ENCODE results near the gene RIPPLY3. TPM values are rescaled to one million over a fixed set of nuclear protein-coding genes. Genes with fewer than 3 reads are reported as not detected.
"Not testable (repeated sequence)": the region's sequence is repeated elsewhere in the genome, so short reads cannot be mapped to it uniquely, and the experiment has no call there.

The RIPPLY3 gene
- total RNA-seq, 1 experiment from 2014 or later = 0.40 TPM

DNA sequence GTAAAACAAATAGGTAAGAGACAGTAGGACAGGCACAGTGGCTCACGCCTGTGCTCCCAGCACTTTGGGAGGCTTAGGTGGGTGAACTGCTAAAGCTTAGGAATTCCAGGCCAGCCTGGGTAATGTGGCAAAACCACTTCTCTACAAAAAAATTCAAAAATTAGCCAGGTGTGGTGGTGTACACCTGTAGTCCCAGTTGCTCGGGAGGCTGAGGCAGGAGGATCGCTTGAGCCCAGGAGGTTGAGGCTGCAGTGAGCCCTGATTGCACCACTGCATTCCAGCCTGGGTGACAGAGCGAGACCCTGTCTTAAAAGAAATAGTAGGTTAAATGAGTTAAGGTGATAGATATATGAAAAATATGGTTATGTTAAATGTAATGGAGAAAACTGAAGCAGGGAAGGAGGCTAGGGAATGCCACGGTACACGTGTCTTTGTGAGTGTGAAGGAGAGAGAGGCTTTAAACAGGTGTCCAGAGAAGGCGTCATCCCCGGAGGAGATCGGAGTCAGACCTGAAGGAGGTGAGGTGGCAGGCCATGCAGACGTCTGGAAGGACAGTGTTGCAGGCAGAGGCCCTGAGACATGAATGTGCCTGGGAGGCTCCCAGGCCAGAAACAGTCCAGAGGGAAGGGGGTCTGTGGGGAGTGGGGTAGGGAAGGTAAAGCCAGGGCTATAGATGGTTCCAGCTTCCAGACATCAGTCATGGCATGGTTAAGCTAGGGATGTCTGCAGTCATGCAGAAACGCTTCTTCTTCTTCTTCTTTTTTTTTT, 7.2 kb upstream of the RIPPLY3 start:
- CTCF ChIA-PET = no interaction called here
- no TSS peak for BruUV-seq (replicated peaks)
- H3K9me3 Mint-ChIP-seq (ENCODE audit: low read depth, unreplicated experiment) = no peaks in the 10 kb centered on the region
- H3K4me1 Mint-ChIP-seq (ENCODE audit: low read depth, unreplicated experiment) = no peaks in the 10 kb centered on the region
- no peaks in the 10 kb centered on the region for H3K36me3 Mint-ChIP-seq (ENCODE audit: insufficient read depth, unreplicated experiment)
- DNase-seq = no peak
- intact Hi-C loops (cut with micrococcal nuclease; ENCODE audit: unreplicated experiment) = no loop called here
- H3K27me3 Mint-ChIP-seq (ENCODE audit: unreplicated experiment) = no peaks in the 10 kb centered on the region
- TF ChIP-seq CTCF (IDR thresholded peaks at IDR 0.05; ENCODE audit: unreplicated experiment) = no peak
- no peak overlapping the region for H3K27ac Mint-ChIP-seq (ENCODE audit: unreplicated experiment)
- no peak overlapping the region for H3K4me3 Mint-ChIP-seq (ENCODE audit: low read depth, unreplicated experiment)

DNA sequence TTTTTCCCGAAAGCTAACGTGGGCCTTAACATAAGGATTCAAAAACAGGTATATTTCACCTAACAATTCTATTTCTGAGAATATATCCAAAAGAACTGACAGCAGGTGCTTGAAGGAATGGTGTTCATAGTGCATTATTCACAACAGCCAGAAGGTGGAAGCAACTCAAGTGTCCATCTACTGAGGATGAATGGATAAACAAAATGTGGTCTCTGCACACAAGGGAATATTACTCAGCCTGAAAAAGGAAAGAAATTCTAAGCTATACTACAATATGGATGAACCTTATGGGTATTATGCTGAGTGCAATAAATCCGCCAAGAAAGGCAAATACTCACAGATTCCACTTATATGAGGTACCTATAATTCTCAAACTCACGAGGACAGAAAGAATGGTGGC, 6.1 kb upstream of the RIPPLY3 start:
- no peaks in the 10 kb centered on the region for H3K4me1 Mint-ChIP-seq (ENCODE audit: low read depth, unreplicated experiment)
- no peaks in the 10 kb centered on the region for H3K36me3 Mint-ChIP-seq (ENCODE audit: insufficient read depth, unreplicated experiment)
- H3K27me3 Mint-ChIP-seq (ENCODE audit: unreplicated experiment) = no peaks in the 10 kb centered on the region
- no peak overlapping the region for H3K27ac Mint-ChIP-seq (ENCODE audit: unreplicated experiment)
- no TSS peak for BruUV-seq (replicated peaks)
- no peak overlapping the region for H3K4me3 Mint-ChIP-seq (ENCODE audit: low read depth, unreplicated experiment)
- intact Hi-C loops (cut with micrococcal nuclease; ENCODE audit: unreplicated experiment) = no loop called here
- DNase-seq = no peak
- no peaks in the 10 kb centered on the region for H3K9me3 Mint-ChIP-seq (ENCODE audit: low read depth, unreplicated experiment)
- CTCF ChIA-PET = no interaction called here
- no peak for TF ChIP-seq CTCF (IDR thresholded peaks at IDR 0.05; ENCODE audit: unreplicated experiment)

DNA sequence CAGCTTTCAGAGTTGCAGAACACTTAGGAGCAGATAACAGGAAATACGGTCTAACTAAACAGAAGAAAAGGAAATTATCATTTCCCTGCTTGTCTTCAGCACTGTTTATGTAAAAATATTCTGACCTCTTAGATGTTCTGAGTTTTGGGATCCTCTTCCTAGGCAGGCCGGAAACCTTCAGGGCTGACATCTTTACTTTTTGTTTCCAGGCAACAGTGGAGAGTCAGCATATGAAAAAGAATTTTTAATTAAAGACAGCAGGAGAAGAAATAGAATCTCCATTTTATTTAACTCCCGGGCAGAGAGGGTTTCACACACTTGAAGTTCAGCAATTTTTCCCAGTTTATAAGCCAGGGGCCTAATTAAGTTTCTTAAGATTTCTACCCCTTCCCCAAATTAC, 5.1 kb upstream of the RIPPLY3 start:
- Mint-ChIP-seq H3K4me1 (ENCODE audit: low read depth, unreplicated experiment) (no peaks in the 10 kb centered on the region), H3K27me3 (ENCODE audit: unreplicated experiment) (no peaks in the 10 kb centered on the region), H3K36me3 (ENCODE audit: insufficient read depth, unreplicated experiment) (no peaks in the 10 kb centered on the region), H3K4me3 (ENCODE audit: low read depth, unreplicated experiment) (no peak overlapping the region), H3K27ac (ENCODE audit: unreplicated experiment) (no peak overlapping the region), H3K9me3 (ENCODE audit: low read depth, unreplicated experiment) (no peaks in the 10 kb centered on the region)
- DNase-seq = no peak
- intact Hi-C loops (cut with micrococcal nuclease; ENCODE audit: unreplicated experiment) = no loop called here
- CTCF ChIA-PET = no interaction called here
- no TSS peak for BruUV-seq (replicated peaks)
- TF ChIP-seq CTCF (IDR thresholded peaks at IDR 0.05; ENCODE audit: unreplicated experiment) = no peak

- BruUV-seq (replicated peaks) = not testable (repeated sequence)
Measured at GRCh38 chr21:37002851-37003250, 3.7 kb upstream of the RIPPLY3 start.

GRCh38 chr21:37003917-37004316, 2.6 kb upstream of the RIPPLY3 start:
- intact Hi-C loops (cut with micrococcal nuclease; ENCODE audit: unreplicated experiment); H3K36me3 Mint-ChIP-seq (ENCODE audit: insufficient read depth, unreplicated experiment); DNase-seq; H3K4me3 Mint-ChIP-seq (ENCODE audit: low read depth, unreplicated experiment); H3K4me1 Mint-ChIP-seq (ENCODE audit: low read depth, unreplicated experiment); H3K27ac Mint-ChIP-seq (ENCODE audit: unreplicated experiment); BruUV-seq (replicated peaks); H3K9me3 Mint-ChIP-seq (ENCODE audit: low read depth, unreplicated experiment); H3K27me3 Mint-ChIP-seq (ENCODE audit: unreplicated experiment); CTCF ChIA-PET: not testable (repeated sequence)

More at GRCh38 chr21:37002851-37003250, 3.7 kb upstream of the RIPPLY3 start:
- H3K4me3 Mint-ChIP-seq (ENCODE audit: low read depth, unreplicated experiment); intact Hi-C loops (cut with micrococcal nuclease; ENCODE audit: unreplicated experiment); H3K27ac Mint-ChIP-seq (ENCODE audit: unreplicated experiment); H3K9me3 Mint-ChIP-seq (ENCODE audit: low read depth, unreplicated experiment); H3K27me3 Mint-ChIP-seq (ENCODE audit: unreplicated experiment); H3K4me1 Mint-ChIP-seq (ENCODE audit: low read depth, unreplicated experiment); DNase-seq; H3K36me3 Mint-ChIP-seq (ENCODE audit: insufficient read depth, unreplicated experiment): not testable (repeated sequence)
- CTCF ChIA-PET = interaction anchor here (0.6 kb wide), 1 partner anchor 262 kb away, joined by 3 read pairs; no protein-coding TSS in a partner anchor
